Naive thymus-derived CD4-positive, alpha-beta T cell (primary cell): ENCODE measurements around the gene F3. TPM values are rescaled to one million over a fixed set of nuclear protein-coding genes. Genes with fewer than 3 reads are reported as not detected.

Source experiments
- ATAC-seq: fragments of 150-1000 bp; cut with Tn5 transposase; 2 replicates; pipeline ENCODE4 v1.10.0; 2021; ENCODE audit warnings: mild to moderate bottlenecking, moderate library complexity
- CTCF ChIA-PET: fragments of 350-600 bp; sonication (Branson Sonifier 250); formaldehyde crosslinking; loops from one replicate; lab custom pipeline; 2021; ENCODE audit warnings: antibody characterized with exemption; lab: Charles Lee
- POLR2A ChIA-PET: fragments of 350-600 bp; sonication (Branson Sonifier 250); formaldehyde crosslinking; loops from one replicate; lab custom pipeline; 2021; ENCODE audit warnings: antibody characterized with exemption, inconsistent platforms; lab: Charles Lee
- DNase-seq, 9 donors: peaks; one replicate each; pipeline versions ENCODE4 v3.0.0 to v3.0.0-alpha.2; 2020 to 2022; ENCODE audit warnings: mixed read lengths in 1 of 9
- H3K27ac ChIP-seq: one replicate; pipeline ENCODE4 v1.7.0; 2013; ENCODE audit warnings: mild to moderate bottlenecking, low read depth, low read length, moderate library complexity
- H3K27me3 ChIP-seq, 2 donors: one replicate each; pipeline ENCODE4 v1.7.0; 2013; ENCODE audit warnings: low read length in 2 of 2, mild to moderate bottlenecking in 2 of 2, moderate library complexity in 2 of 2; ENCODE audit not compliant: control insufficient read depth in 2 of 2, insufficient read depth in 2 of 2
- H3K36me3 ChIP-seq, 3 experiments: 1 replicate in 2 of 3; 2 replicates in 1 of 3; pipeline ENCODE4 v1.7.0; 2013; ENCODE audit warnings: low read length in 3 of 3, mild to moderate bottlenecking in 3 of 3, moderate library complexity in 1 of 3; ENCODE audit not compliant: insufficient read depth in 3 of 3, control insufficient read depth in 2 of 3
- H3K4me1 ChIP-seq, 2 donors: one replicate each; pipeline ENCODE4 v1.7.0; 2013; ENCODE audit warnings: low read length in 2 of 2, mild to moderate bottlenecking in 2 of 2, moderate library complexity in 1 of 2; ENCODE audit not compliant: control insufficient read depth in 2 of 2, insufficient read depth in 2 of 2
- H3K4me3 ChIP-seq: 2 replicates; pipeline ENCODE4 v1.7.0; 2013; ENCODE audit warnings: mild to moderate bottlenecking, low read length
- H3K9me3 ChIP-seq, 3 experiments: 1 replicate in 2 of 3; 2 replicates in 1 of 3; pipeline ENCODE4 v1.7.0; 2013; ENCODE audit warnings: low read length in 3 of 3; ENCODE audit not compliant: control insufficient read depth in 2 of 3
- H3K27ac Mint-ChIP-seq, 9 donors: one replicate each; pipeline ENCODE4 v1.8.0; 2020 to 2022; ENCODE audit warnings: mixed read lengths in 9 of 9, mild to moderate bottlenecking in 8 of 9, moderate library complexity in 5 of 9, inconsistent platforms in 2 of 9
- H3K27me3 Mint-ChIP-seq, 5 donors: one replicate each; pipeline ENCODE4 v1.8.0; 2021 to 2022; ENCODE audit warnings: mixed read lengths in 5 of 5, mild to moderate bottlenecking in 1 of 5
- H3K36me3 Mint-ChIP-seq, 5 donors: one replicate each; pipeline ENCODE4 v1.8.0; 2020 to 2022; ENCODE audit warnings: mixed read lengths in 5 of 5, mild to moderate bottlenecking in 3 of 5, inconsistent platforms in 1 of 5
- H3K4me1 Mint-ChIP-seq, 7 donors: one replicate each; pipeline ENCODE4 v1.8.0; 2020 to 2022; ENCODE audit warnings: mixed read lengths in 7 of 7, mild to moderate bottlenecking in 3 of 7, inconsistent platforms in 1 of 7
- H3K4me3 Mint-ChIP-seq, 10 donors: one replicate each; pipeline ENCODE4 v1.8.0; 2020 to 2022; ENCODE audit warnings: mild to moderate bottlenecking in 10 of 10, mixed read lengths in 10 of 10, moderate library complexity in 6 of 10, inconsistent platforms in 2 of 10
- H3K9me3 Mint-ChIP-seq, 11 donors: one replicate each; pipeline ENCODE4 v1.8.0; 2020 to 2022; ENCODE audit warnings: mixed read lengths in 11 of 11, mild to moderate bottlenecking in 4 of 11, inconsistent platforms in 1 of 11, moderate library complexity in 1 of 11
- intact Hi-C, 2 donors: fragments of 100-400 bp; cut with micrococcal nuclease; formaldehyde crosslinking; loops; one replicate each; pipeline ENCODE4 v1.15.1; 2023
- polyA plus RNA-seq, 2 donors: library from polyadenylated mRNA; unstranded; fragments of 300-500 nt; fragmentation: Illumina TruSeq; gene quantifications; one replicate each; pipeline ENCODE4 v1.2.3, GENCODE V29; 2021
- total RNA-seq, 6 experiments: library from RNA in 5 of 6; stranded (reverse) in 5 of 6; gene quantifications; 1 replicate in 5 of 6; 2 replicates in 1 of 6; pipeline ENCODE4 v1.2.3 and lab custom pipeline; 2021 to 2026

The F3 gene
- total and polyA plus RNA-seq, 7 experiments from 2014 or later: 0.69 to 1.7 TPM; not detected in 5

DNA sequence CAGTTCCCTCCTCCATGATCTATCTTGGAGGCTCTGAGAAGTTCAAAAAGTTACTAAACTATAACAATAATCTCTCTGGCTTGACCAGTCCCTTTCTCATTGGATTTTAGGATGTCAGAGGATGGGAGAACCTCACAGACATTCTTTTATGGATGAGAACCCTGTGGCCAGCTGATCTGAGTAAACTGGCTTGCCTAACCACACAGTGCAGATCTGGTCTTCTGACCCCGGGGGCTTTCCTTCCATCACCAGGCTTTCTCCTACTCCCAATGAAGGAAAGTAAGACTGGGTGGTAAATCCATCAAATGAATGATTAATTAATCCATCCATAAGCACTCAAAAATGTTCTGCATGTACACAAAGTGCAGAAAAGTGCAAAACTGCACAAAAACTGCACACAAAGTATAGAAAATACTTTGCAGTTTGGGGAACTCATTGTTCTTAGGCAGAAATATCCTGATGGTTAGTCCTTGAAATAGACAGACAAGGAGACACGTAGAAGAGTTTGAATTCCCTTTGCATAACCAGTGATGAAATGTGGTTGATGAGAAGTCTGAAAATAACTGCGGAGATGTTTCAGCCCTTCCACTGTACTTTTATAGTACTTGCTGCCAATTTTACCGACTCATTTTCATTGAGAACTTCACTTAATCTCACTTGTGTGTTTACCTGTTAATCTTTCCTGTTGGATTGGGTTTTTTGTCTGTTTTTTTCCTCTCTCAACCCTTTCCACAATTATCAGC, 2.5 kb upstream of the F3 start:
- no peaks in the 10 kb centered on the region for H3K9me3 ChIP-seq
- Mint-ChIP-seq H3K27me3 (peaks cover 56 to 78% (median 66%) of the 10 kb centered on the region in 5 donors), H3K4me3 (peak overlapping the region in 1 of 10 donors; percentile 42), H3K36me3 (no peaks in the 10 kb centered on the region), H3K9me3 (peaks cover 0 to 2% (median 0%) of the 10 kb centered on the region in 11 donors), H3K4me1 (peaks cover 6 to 23% (median 11%) of the 10 kb centered on the region in 7 donors), H3K27ac (no peak overlapping the region)
- ChIA-PET POLR2A (no interaction called here), CTCF (no interaction called here)
- no peak overlapping the region for H3K27ac ChIP-seq
- H3K27me3 ChIP-seq: peaks cover 0 to 4% of the 10 kb centered on the region in 2 donors
- DNase-seq (no peak), ATAC-seq (no peak)
- no peaks in the 10 kb centered on the region for H3K36me3 ChIP-seq
- intact Hi-C loops: no loop called here
- peaks cover 0 to 5% of the 10 kb centered on the region in 2 donors for H3K4me1 ChIP-seq
- no peak overlapping the region for H3K4me3 ChIP-seq

GRCh38 chr1:94543001-94543400, 1.4 kb upstream of the F3 start:
- no peak overlapping the region for H3K4me3 ChIP-seq
- ChIA-PET CTCF (no interaction called here), POLR2A (no interaction called here)
- peaks cover 0 to 4% of the 10 kb centered on the region in 2 donors for H3K27me3 ChIP-seq
- ATAC-seq (no peak), DNase-seq (no peak)
- H3K4me1 ChIP-seq: peaks cover 0 to 5% of the 10 kb centered on the region in 2 donors
- intact Hi-C loops: no loop called here
- no peaks in the 10 kb centered on the region for H3K36me3 ChIP-seq
- no peaks in the 10 kb centered on the region for H3K9me3 ChIP-seq
- peaks cover 63 to 80% (median 72%) of the 10 kb centered on the region in 5 donors for H3K27me3 Mint-ChIP-seq
- H3K9me3 Mint-ChIP-seq: peaks cover 0 to 2% (median 0%) of the 10 kb centered on the region in 11 donors
- no peaks in the 10 kb centered on the region for H3K36me3 Mint-ChIP-seq
- H3K27ac ChIP-seq: no peak overlapping the region
- H3K27ac Mint-ChIP-seq: no peak overlapping the region
- H3K4me3 Mint-ChIP-seq: peak overlapping the region in 9 of 10 donors; percentile 46 to 79 (median 62)
- peaks cover 6 to 23% (median 11%) of the 10 kb centered on the region in 7 donors for H3K4me1 Mint-ChIP-seq

GRCh38 chr1:94542088-94542870, 720 bp upstream of the F3 start:
- DNase-seq: no peak
- peaks cover 0 to 4% of the 10 kb centered on the region in 2 donors for H3K27me3 ChIP-seq
- ChIA-PET POLR2A (no interaction called here), CTCF (no interaction called here)
- H3K4me1 Mint-ChIP-seq: peaks cover 6 to 23% (median 11%) of the 10 kb centered on the region in 7 donors
- peaks cover 0 to 2% (median 0%) of the 10 kb centered on the region in 11 donors for H3K9me3 Mint-ChIP-seq
- H3K27me3 Mint-ChIP-seq: peaks cover 63 to 80% (median 76%) of the 10 kb centered on the region in 5 donors
- peaks cover 0 to 5% of the 10 kb centered on the region in 2 donors for H3K4me1 ChIP-seq
- H3K27ac ChIP-seq: no peak overlapping the region
- no peak for ATAC-seq
- H3K4me3 Mint-ChIP-seq: peak overlapping the region; percentile 46 to 82 (median 66)
- no peak overlapping the region for H3K4me3 ChIP-seq
- no peaks in the 10 kb centered on the region for H3K9me3 ChIP-seq
- H3K36me3 Mint-ChIP-seq: no peaks in the 10 kb centered on the region
- intact Hi-C loops: no loop called here
- no peaks in the 10 kb centered on the region for H3K36me3 ChIP-seq
- no peak overlapping the region for H3K27ac Mint-ChIP-seq

- no peak overlapping the region for H3K27ac ChIP-seq
- Mint-ChIP-seq H3K27ac (no peak overlapping the region), H3K4me1 (peaks cover 6 to 23% (median 11%) of the 10 kb centered on the region in 7 donors), H3K27me3 (peaks cover 58 to 76% (median 74%) of the 10 kb centered on the region in 5 donors), H3K36me3 (no peaks in the 10 kb centered on the region), H3K4me3 (peak overlapping the region; percentile 50 to 76 (median 62)), H3K9me3 (peaks cover 0 to 2% (median 0%) of the 10 kb centered on the region in 11 donors)
- intact Hi-C loops: no loop called here
- H3K4me3 ChIP-seq: no peak overlapping the region
- ChIA-PET CTCF (no interaction called here), POLR2A (no interaction called here)
- ATAC-seq (no peak), DNase-seq (no peak)
- H3K9me3 ChIP-seq: no peaks in the 10 kb centered on the region
- H3K4me1 ChIP-seq: peaks cover 0 to 5% of the 10 kb centered on the region in 2 donors
- H3K36me3 ChIP-seq: no peaks in the 10 kb centered on the region
- peaks cover 0 to 4% of the 10 kb centered on the region in 2 donors for H3K27me3 ChIP-seq
Observed at GRCh38 chr1:94540440-94541245, 916 bp downstream of the F3 start.

GRCh38 chr1:94539496-94539895, 2.1 kb downstream of the F3 start:
- no peaks in the 10 kb centered on the region for H3K36me3 Mint-ChIP-seq
- H3K4me3 ChIP-seq: no peak overlapping the region
- H3K4me3 Mint-ChIP-seq: no peak overlapping the region
- peaks cover 57 to 75% (median 68%) of the 10 kb centered on the region in 5 donors for H3K27me3 Mint-ChIP-seq
- ChIA-PET POLR2A (no interaction called here), CTCF (no interaction called here)
- H3K36me3 ChIP-seq: no peaks in the 10 kb centered on the region
- peaks cover 0 to 2% (median 0%) of the 10 kb centered on the region in 11 donors for H3K9me3 Mint-ChIP-seq
- ATAC-seq: no peak
- peaks cover 6 to 23% (median 11%) of the 10 kb centered on the region in 7 donors for H3K4me1 Mint-ChIP-seq
- no peak for DNase-seq
- no peak overlapping the region for H3K27ac Mint-ChIP-seq
- no peaks in the 10 kb centered on the region for H3K9me3 ChIP-seq
- peaks cover 0 to 4% of the 10 kb centered on the region in 2 donors for H3K27me3 ChIP-seq
- intact Hi-C loops: no loop called here
- no peak overlapping the region for H3K27ac ChIP-seq
- peaks cover 0 to 5% of the 10 kb centered on the region in 2 donors for H3K4me1 ChIP-seq

- H3K4me3 ChIP-seq: no peak overlapping the region
- H3K36me3 Mint-ChIP-seq: no peaks in the 10 kb centered on the region
- peaks cover 0 to 2% (median 0%) of the 10 kb centered on the region in 11 donors for H3K9me3 Mint-ChIP-seq
- peaks cover 0 to 5% of the 10 kb centered on the region in 2 donors for H3K4me1 ChIP-seq
- peaks cover 6 to 23% (median 11%) of the 10 kb centered on the region in 7 donors for H3K4me1 Mint-ChIP-seq
- ChIA-PET POLR2A (no interaction called here), CTCF (no interaction called here)
- ATAC-seq (no peak), DNase-seq (no peak)
- no peak overlapping the region for H3K4me3 Mint-ChIP-seq
- H3K36me3 ChIP-seq: no peaks in the 10 kb centered on the region
- peaks cover 60 to 69% (median 65%) of the 10 kb centered on the region in 5 donors for H3K27me3 Mint-ChIP-seq
- H3K27ac Mint-ChIP-seq: no peak overlapping the region
- no peaks in the 10 kb centered on the region for H3K9me3 ChIP-seq
- peaks cover 0 to 4% of the 10 kb centered on the region in 2 donors for H3K27me3 ChIP-seq
- intact Hi-C loops: no loop called here
- H3K27ac ChIP-seq: no peak overlapping the region
Observed at GRCh38 chr1:94538243-94538827, 3.2 kb downstream of the F3 start.
